HG03575 (cell line): ENCODE results near the gene PKDREJ.

ENCODE experiments used
- ATAC-seq: cut with Tn5 transposase; IDR thresholded peaks from one replicate; pipeline ENCODE4 v1.9.1; 2021; ENCODE audit not compliant: unreplicated experiment, insufficient number of reproducible peaks, low FRiP score; ENCODE audit errors: extremely low read depth

The PKDREJ gene

GRCh38 chr22:46214149-46214548 is 49.0 kb downstream of the PKDREJ start:
- ATAC-seq: no peak

GRCh38 chr22:46213052-46213451 is 50.1 kb downstream of the PKDREJ start:
- ATAC-seq: no peak

- no peak for ATAC-seq
Observed at GRCh38 chr22:46212195-46212594, 50.9 kb downstream of the PKDREJ start.

- no peak for ATAC-seq
Observed at GRCh38 chr22:46209262-46209661, 53.9 kb downstream of the PKDREJ start.
